ENCODE measurements around the gene IL17RB.

The IL17RB gene

GRCh38 chr3:53846134-53846850 lies at the start of gene IL17RB, which contains the start of gene CHDH:
IL17RB (plus strand) TSS chr3:53846568; CDS start chr3:53846589, 21 bp downstream.
CHDH (minus strand) TSS chr3:53846419; CDS start chr3:53824008, 22,411 bp downstream.
- peak within 1 kb of the TSS; percentile 64 for H3K4me3 ChIP-seq (ENCODE audit: low read depth, low read length)
- peak; percentile 52 for DNase-seq (ENCODE audit: low read depth)
- TF ChIP-seq CTCF (IDR thresholded peaks at IDR 0.05; ENCODE audit: control insufficient read depth, extremely low read depth, insufficient read depth), result peak; percentile 46

GRCh38 chr3:53798144-53798543 lies 48.2 kb upstream of the IL17RB start:
- no peak for TF ChIP-seq CTCF (IDR thresholded peaks at IDR 0.05; ENCODE audit: control insufficient read depth, extremely low read depth, insufficient read depth)
- no peak for DNase-seq (ENCODE audit: low read depth)
- H3K4me3 ChIP-seq (ENCODE audit: low read depth, low read length), result no peak overlapping the region

GRCh38 chr3:53799338-53799865 lies 47.0 kb upstream of the IL17RB start:
- H3K4me3 ChIP-seq (ENCODE audit: low read depth, low read length), result no peak overlapping the region
- DNase-seq (ENCODE audit: low read depth), result no peak
- no peak for TF ChIP-seq CTCF (IDR thresholded peaks at IDR 0.05; ENCODE audit: control insufficient read depth, extremely low read depth, insufficient read depth)

GRCh38 chr3:53800041-53800906 lies 46.1 kb upstream of the IL17RB start:
- peak; percentile 27 for DNase-seq (ENCODE audit: low read depth)
- H3K4me3 ChIP-seq (ENCODE audit: low read depth, low read length), result no peak overlapping the region
- TF ChIP-seq CTCF (IDR thresholded peaks at IDR 0.05; ENCODE audit: control insufficient read depth, extremely low read depth, insufficient read depth), result no peak

GRCh38 chr3:53801319-53801718 lies 45.0 kb upstream of the IL17RB start:
- H3K4me3 ChIP-seq (ENCODE audit: low read depth, low read length), result no peak overlapping the region
- no peak for TF ChIP-seq CTCF (IDR thresholded peaks at IDR 0.05; ENCODE audit: control insufficient read depth, extremely low read depth, insufficient read depth)
- DNase-seq (ENCODE audit: low read depth), result no peak

- H3K4me3 ChIP-seq (ENCODE audit: low read depth, low read length), result no peak overlapping the region
- DNase-seq (ENCODE audit: low read depth), result no peak
- no peak for TF ChIP-seq CTCF (IDR thresholded peaks at IDR 0.05; ENCODE audit: control insufficient read depth, extremely low read depth, insufficient read depth)
Observed at GRCh38 chr3:53802256-53802880, 44.0 kb upstream of the IL17RB start.
